HepG2 (cell line): ENCODE measurements around the gene CARMIL3. TPM values are rescaled to one million over a fixed set of nuclear protein-coding genes. Genes with fewer than 3 reads are reported as not detected.
A peak's percentile ranks its signal among the peaks of the same experiment; 100 is the strongest.

ENCODE experiments used
- CERS6 ChIP-seq: sonication (generic); formaldehyde crosslinking; IDR thresholded peaks from 2 replicates; pipeline ENCODE4 v1.5.0; 2020; ENCODE audit warnings: missing genetic modification reagents
- EED ChIP-seq: sonication (generic); formaldehyde crosslinking; IDR thresholded peaks from 2 replicates; pipeline ENCODE4 v1.5.0; 2020; ENCODE audit warnings: mild to moderate bottlenecking, missing genetic modification reagents
- GLMP ChIP-seq: sonication (generic); formaldehyde crosslinking; IDR thresholded peaks from 2 replicates; pipeline ENCODE4 v1.9.0; 2021; ENCODE audit warnings: missing genetic modification reagents, mild to moderate bottlenecking, borderline replicate concordance
- HNF4G ChIP-seq, 2 experiments: sonication (generic) in 1 of 2; formaldehyde crosslinking in 1 of 2; IDR thresholded peaks; 2 replicates each; pipeline versions ENCODE4 v1.4.0 to v1.6.1; 2011 to 2020; ENCODE audit warnings: borderline replicate concordance in 2 of 2, low read depth in 2 of 2, mild to moderate bottlenecking in 2 of 2, low read length in 1 of 2, missing genetic modification reagents in 1 of 2, moderate library complexity in 1 of 2
- IKZF4 ChIP-seq: sonication (generic); formaldehyde crosslinking; IDR thresholded peaks from 2 replicates; pipeline ENCODE4 v1.5.1; 2020; ENCODE audit warnings: borderline replicate concordance, mild to moderate bottlenecking, low read depth, missing genetic modification reagents; ENCODE audit errors: not compliant biosample characterization
- KDM3A ChIP-seq: IDR thresholded peaks from 2 replicates; pipeline ENCODE4 v1.6.1; 2018; ENCODE audit warnings: low read depth, missing compliant biosample characterization
- PREB ChIP-seq: sonication (generic); formaldehyde crosslinking; IDR thresholded peaks from 2 replicates; pipeline ENCODE4 v1.4.0; 2020; ENCODE audit warnings: missing genetic modification reagents
- REST ChIP-seq, 2 experiments: IDR thresholded peaks; 2 replicates each; pipeline ENCODE4 v1.6.1; 2011 to 2012; ENCODE audit warnings: low read length in 2 of 2, borderline replicate concordance in 1 of 2, low read depth in 1 of 2, mild to moderate bottlenecking in 1 of 2, moderate library complexity in 1 of 2
- RFX5 ChIP-seq: IDR thresholded peaks from 2 replicates; pipeline ENCODE4 v1.6.1; 2011; ENCODE audit warnings: low read depth, low read length, improper control_type of control experiment
- SALL1 ChIP-seq: sonication (generic); formaldehyde crosslinking; IDR thresholded peaks from 2 replicates; pipeline ENCODE4 v1.8.0; 2022; ENCODE audit warnings: mild to moderate bottlenecking, missing genetic modification reagents
- SP5 ChIP-seq: IDR thresholded peaks from 2 replicates; pipeline ENCODE4 v1.6.1; 2016; ENCODE audit warnings: low read depth, borderline replicate concordance
- TBX2 ChIP-seq: sonication (generic); formaldehyde crosslinking; IDR thresholded peaks from 2 replicates; pipeline ENCODE4 v1.5.0; 2020; ENCODE audit warnings: missing genetic modification reagents, mild to moderate bottlenecking, borderline replicate concordance
- TEAD2 ChIP-seq: sonication (generic); formaldehyde crosslinking; IDR thresholded peaks from 2 replicates; pipeline ENCODE4 v1.9.0; 2021; ENCODE audit warnings: missing genetic modification reagents
- ZKSCAN8 ChIP-seq: IDR thresholded peaks from 2 replicates; pipeline ENCODE4 v1.6.1; 2016; ENCODE audit warnings: borderline replicate concordance, missing genetic modification reagents, missing compliant biosample characterization
- ZNF10 ChIP-seq: sonication (generic); formaldehyde crosslinking; IDR thresholded peaks from 2 replicates; pipeline ENCODE4 v1.4.0; 2020; ENCODE audit warnings: mild to moderate bottlenecking, low read depth, missing genetic modification reagents, borderline replicate concordance
- ZNF101 ChIP-seq: sonication (generic); formaldehyde crosslinking; IDR thresholded peaks from 2 replicates; pipeline ENCODE4 v1.4.0; 2020; ENCODE audit warnings: mild to moderate bottlenecking, low read depth, missing genetic modification reagents, borderline replicate concordance
- ZNF235 ChIP-seq: sonication (generic); formaldehyde crosslinking; IDR thresholded peaks from 2 replicates; pipeline ENCODE4 v1.8.1; 2023; ENCODE audit warnings: mild to moderate bottlenecking, missing genetic modification reagents, borderline replicate concordance
- ZNF274 ChIP-seq: sonication (generic); formaldehyde crosslinking; IDR thresholded peaks from 2 replicates; pipeline ENCODE4 v1.5.1; 2020; ENCODE audit warnings: mild to moderate bottlenecking, missing genetic modification reagents
- ZNF678 ChIP-seq: sonication (generic); formaldehyde crosslinking; IDR thresholded peaks from 2 replicates; pipeline ENCODE4 v1.4.0; 2020; ENCODE audit warnings: mild to moderate bottlenecking, missing genetic modification reagents
- ZNF704 ChIP-seq: sonication (generic); formaldehyde crosslinking; IDR thresholded peaks from 2 replicates; pipeline ENCODE4 v1.8.1; 2023; ENCODE audit warnings: mild to moderate bottlenecking, inconsistent platforms, moderate library complexity, missing genetic modification reagents, borderline replicate concordance
- polyA plus RNA-seq, 8 experiments: library from polyadenylated mRNA; depleted of rRNA in 3 of 8; stranded (reverse) in 7 of 8; unstranded in 1 of 8; fragments of >200 nt; fragmentation: Illumina TruSeq in 4 of 8; extraction: Trizol in 4 of 8; gene quantifications; 2 replicates each; pipeline versions ENCODE4 v1.2.1 to v1.2.3, GENCODE V29; 2011 to 2016; ENCODE audit warnings: low read depth in 4 of 8, missing spikeins in 1 of 8, mixed read lengths in 1 of 8; ENCODE audit not compliant: insufficient read depth in 1 of 8
- total RNA-seq, 5 experiments: library from RNA; depleted of rRNA; stranded (reverse); fragments of >200 nt; fragmentation: Illumina TruSeq; extraction: Trizol; gene quantifications; 2 replicates each; pipeline ENCODE4 v1.2.3, GENCODE V29; 2016; ENCODE audit warnings: low read depth in 1 of 5

The CARMIL3 gene
- total and polyA plus RNA-seq, 2 of the 13 experiments (the other 11 are each of a cell fraction or from before 2014, with no cell fraction given), result 0.27 to 0.55 TPM

- TF ChIP-seq RFX5 (no peak), KDM3A (no peak), ZKSCAN8 (no peak), ZNF274 (0 out of 2 replicates have a peak, but pooled peaks have one; percentile 51), TEAD2 (CRISPR knock-in tag) (peak; percentile 11; the same call in 1 of the 2 replicates), HNF4G (IDR thresholded peaks at IDR 0.05; ENCODE audit: borderline replicate concordance, low read depth, low read length) (no peak), HNF4G (CRISPR knock-in tag; IDR thresholded peaks at IDR 0.05; ENCODE audit: borderline replicate concordance, low read depth) (no peak), SALL1 (CRISPR knock-in tag) (peak; percentile 25; the same call in 1 of the 2 replicates), ZNF704 (CRISPR knock-in tag) (no peak), TBX2 (peak; percentile 38; the same call in 1 of the 2 replicates), PREB (CRISPR knock-in tag) (no peak), ZNF678 (CRISPR knock-in tag) (no peak), ZNF10 (CRISPR knock-in tag) (no peak), EED (CRISPR knock-in tag) (peak; percentile 49; the same call in 1 of the 2 replicates), GLMP (CRISPR knock-in tag) (no peak), REST (IDR thresholded peaks at IDR 0.05; ENCODE audit: borderline replicate concordance in 1 of 2, low read depth in 1 of 2, low read length in 2 of 2) (no peak), ZNF101 (no peak), IKZF4 (CRISPR knock-in tag) (no peak), SP5 (no peak), CERS6 (CRISPR knock-in tag) (no peak), ZNF235 (CRISPR knock-in tag) (no peak)
Observed at GRCh38 chr14:24102357-24103048, 50.7 kb downstream of the CARMIL3 start (continued).
